Activated CD4-positive, alpha-beta T cell treated with anti-CD3 and anti-CD28 coated beads for 24 hours (primary cell): Measurements from ENCODE around the gene DOLK.
"Not testable (repeated sequence)": the region's sequence is repeated elsewhere in the genome, so short reads cannot be mapped to it uniquely, and the experiment has no call there.

Experiments used
- DNase-seq, 2 donors: peaks; one replicate each; pipeline ENCODE4 v3.0.0-alpha.2; 2020; ENCODE audit warnings: low read depth in 2 of 2

DOLK gene

GRCh38 chr9:128947527-128948301 is at the start of gene DOLK, which contains the start of gene NUP188:
Gene DOLK, minus strand, starts transcription at chr9:128947603. Its CDS starts 300 bp downstream, at chr9:128947303.
Gene NUP188, plus strand, starts transcription at chr9:128947699. Its CDS starts 21 bp downstream, at chr9:128947720.
- DNase-seq: peak; percentile 99 to 100

GRCh38 chr9:128995791-128996190 is 48.4 kb upstream of the DOLK start:
- DNase-seq: no peak

GRCh38 chr9:128992995-128993394 is 45.6 kb upstream of the DOLK start:
- DNase-seq: no peak

GRCh38 chr9:128987805-128988204 is 40.4 kb upstream of the DOLK start:
- no peak for DNase-seq

- DNase-seq: no peak
Measured at GRCh38 chr9:128986671-128987070, 39.3 kb upstream of the DOLK start.

GRCh38 chr9:128983536-128983935 is 36.1 kb upstream of the DOLK start:
- DNase-seq: no peak

- DNase-seq: no peak
Measured at GRCh38 chr9:128979111-128979510, 31.7 kb upstream of the DOLK start.

GRCh38 chr9:128972956-128973355 is 25.6 kb upstream of the DOLK start:
- DNase-seq: no peak

GRCh38 chr9:128969491-128969890 is 22.1 kb upstream of the DOLK start:
- DNase-seq: no peak

- DNase-seq: not testable (repeated sequence)
Measured at GRCh38 chr9:128961403-128961802, 14.0 kb upstream of the DOLK start.

- no peak for DNase-seq
Measured at GRCh38 chr9:128947277-128947526, 201 bp downstream of the DOLK start.

GRCh38 chr9:128946571-128947276 is 679 bp downstream of the DOLK start:
- peak in 1 of 2 donors; percentile 6 for DNase-seq

GRCh38 chr9:128945798-128946501 is 1.5 kb downstream of the DOLK start:
- DNase-seq: no peak

- not testable (repeated sequence) for DNase-seq
Measured at GRCh38 chr9:128944966-128945365, 2.4 kb downstream of the DOLK start.

GRCh38 chr9:128943832-128944620 is 3.4 kb downstream of the DOLK start:
- DNase-seq: no peak

- no peak for DNase-seq
Measured at GRCh38 chr9:128940946-128941755, 6.3 kb downstream of the DOLK start.

- no peak for DNase-seq
Measured at GRCh38 chr9:128940271-128940921, 7.0 kb downstream of the DOLK start.

- no peak for DNase-seq
Measured at GRCh38 chr9:128937310-128938165, 9.9 kb downstream of the DOLK start.

- no peak for DNase-seq
Measured at GRCh38 chr9:128936171-128936865, 11.1 kb downstream of the DOLK start.
